SU-DHL-6 (cell line): ENCODE data around the gene ARRB1.

Experiments
- H2AFZ ChIP-seq: fragments of 200-600 bp; sonication (generic); 2 replicates; pipeline ENCODE4 v1.6.1; 2014; ENCODE audit warnings: low read depth, mild to moderate bottlenecking, moderate library complexity, mixed read lengths, antibody characterized with exemption, low read length; ENCODE audit not compliant: severe bottlenecking
- H3F3A ChIP-seq: fragments of 200-600 bp; shearing (Covaris generic); 2 replicates; pipeline ENCODE4 v1.6.0; 2016; ENCODE audit warnings: antibody characterized with exemption, mild to moderate bottlenecking; ENCODE audit not compliant: insufficient read depth
- H3K27ac ChIP-seq: fragments of 200-600 bp; sonication (generic); 2 replicates; pipeline ENCODE4 v1.5.1; 2016; ENCODE audit warnings: low read depth, mild to moderate bottlenecking, low read length, moderate library complexity, mixed read lengths
- H3K27me3 ChIP-seq: fragments of 200-600 bp; sonication (generic), shearing (Covaris generic); 2 replicates; pipeline ENCODE4 v1.6.0; 2014; ENCODE audit warnings: mild to moderate bottlenecking, low read length
- H3K36me3 ChIP-seq: fragments of 200-600 bp; sonication (generic); 2 replicates; pipeline ENCODE4 v1.6.1; 2014; ENCODE audit warnings: mild to moderate bottlenecking, low read length, mixed read lengths
- H3K4me2 ChIP-seq: fragments of 300-600, 200-600 bp; shearing (Covaris generic), sonication (generic); 2 replicates; pipeline ENCODE4 v1.6.0; 2014; ENCODE audit warnings: low read length, low read depth, mild to moderate bottlenecking; ENCODE audit not compliant: poor library complexity, severe bottlenecking
- H3K4me3 ChIP-seq: fragments of 200-600 bp; sonication (generic); 2 replicates; pipeline ENCODE4 v1.5.1; 2014; ENCODE audit warnings: antibody characterized with exemption, low read length, mild to moderate bottlenecking, mixed read lengths; ENCODE audit not compliant: insufficient read depth, poor library complexity, severe bottlenecking
- H3K79me2 ChIP-seq: fragments of 200-600 bp; sonication (generic); 2 replicates; pipeline ENCODE4 v1.6.1; 2014; ENCODE audit warnings: mild to moderate bottlenecking, low read length, moderate library complexity; ENCODE audit not compliant: insufficient read depth
- H3K9ac ChIP-seq: fragments of 200-600 bp; sonication (generic); 2 replicates; pipeline ENCODE4 v1.7.0; 2014; ENCODE audit warnings: mild to moderate bottlenecking, low read length
- H3K9me2 ChIP-seq: fragments of 200-600 bp; sonication (generic); replicated peaks from 2 replicates; pipeline ENCODE4 v1.6.1; 2014; ENCODE audit warnings: low read length; ENCODE audit not compliant: insufficient read depth
- H3K9me3 ChIP-seq: fragments of 200-600 bp; sonication (generic); 2 replicates; pipeline ENCODE4 v1.6.1; 2014; ENCODE audit warnings: low read length, mixed read lengths; ENCODE audit not compliant: insufficient read depth
- H4K20me1 ChIP-seq: fragments of 200-600 bp; sonication (generic); 2 replicates; pipeline ENCODE4 v1.6.1; 2014; ENCODE audit warnings: low read depth, mild to moderate bottlenecking, antibody characterized with exemption, low read length, moderate library complexity, mixed read lengths
- CTCF ChIP-seq: fragments of 200-600 bp; sonication (generic); IDR thresholded peaks from one replicate; pipeline ENCODE4 v1.5.1; 2017; ENCODE audit warnings: antibody characterized with exemption, mild to moderate bottlenecking, low read length, moderate library complexity; ENCODE audit not compliant: insufficient read depth, poor library complexity, severe bottlenecking
- EZH2phosphoT487 ChIP-seq: fragments of 200-600 bp; sonication (generic), shearing (Covaris generic); conservative IDR thresholded peaks from 2 replicates; pipeline ENCODE4 v1.6.1; 2018; ENCODE audit warnings: mild to moderate bottlenecking, antibody characterized with exemption, low read length, moderate library complexity, mixed read lengths

Gene ARRB1

GRCh38 chr11:75341612-75342011, 9.8 kb downstream of the ARRB1 start:
- Histone ChIP-seq H3F3A (no peaks in the 10 kb centered on the region), H3K4me3 (no peak overlapping the region), H3K27me3 (no peaks in the 10 kb centered on the region), H3K36me3 (no peaks in the 10 kb centered on the region), H3K79me2 (no peaks in the 10 kb centered on the region), H3K9me2 (no peaks in the 10 kb centered on the region), H3K27ac (no peak overlapping the region), H3K9me3 (no peaks in the 10 kb centered on the region), H3K4me2 (no peak overlapping the region), H3K9ac (no peak overlapping the region), H4K20me1 (no peaks in the 10 kb centered on the region), H2AFZ (no peak overlapping the region)
- TF ChIP-seq EZH2phosphoT487 (no peak), CTCF (no peak)

- TF ChIP-seq EZH2phosphoT487 (no peak), CTCF (no peak)
- Histone ChIP-seq H4K20me1 (no peaks in the 10 kb centered on the region), H3K36me3 (no peaks in the 10 kb centered on the region), H3K4me2 (no peak overlapping the region), H3K79me2 (no peaks in the 10 kb centered on the region), H3F3A (no peaks in the 10 kb centered on the region), H2AFZ (no peak overlapping the region), H3K9ac (no peak overlapping the region), H3K9me3 (no peaks in the 10 kb centered on the region), H3K27me3 (no peaks in the 10 kb centered on the region), H3K9me2 (no peaks in the 10 kb centered on the region), H3K27ac (no peak overlapping the region), H3K4me3 (no peak overlapping the region)
These were observed 11.6 kb downstream of the ARRB1 start for GRCh38 chr11:75339685-75340409.

- Histone ChIP-seq H3K4me2 (no peak overlapping the region), H3K79me2 (no peaks in the 10 kb centered on the region), H3F3A (no peaks in the 10 kb centered on the region), H3K27ac (no peak overlapping the region), H3K9me2 (no peaks in the 10 kb centered on the region), H2AFZ (no peak overlapping the region), H4K20me1 (no peaks in the 10 kb centered on the region), H3K27me3 (no peaks in the 10 kb centered on the region), H3K9ac (no peak overlapping the region), H3K36me3 (no peaks in the 10 kb centered on the region), H3K9me3 (no peaks in the 10 kb centered on the region), H3K4me3 (no peak overlapping the region)
- TF ChIP-seq CTCF (no peak), EZH2phosphoT487 (no peak)
These were observed 12.8 kb downstream of the ARRB1 start for GRCh38 chr11:75338516-75339208.
